Spleen (tissue), 11 donors: ENCODE results near the gene TMEM259. TPM values are rescaled to one million over a fixed set of nuclear protein-coding genes. Genes with fewer than 3 reads are reported as not detected.
A peak's percentile ranks its signal among the peaks of the same experiment; 100 is the strongest.

Experiments used
- DNase-seq: peaks from one replicate; pipeline ENCODE4 v3.0.0-alpha.2; 2020
- H3K27ac ChIP-seq, 8 donors: fragments of 200-600 bp; sonication (generic) in 7 of 8; 1 replicate in 4 of 8; 2 replicates in 4 of 8; pipeline versions ENCODE4 v1.5.0 to v1.8.0; 2016 to 2021; ENCODE audit warnings: inconsistent platforms in 4 of 8, mild to moderate bottlenecking in 4 of 8, moderate library complexity in 1 of 8
- H3K27me3 ChIP-seq, 7 donors: fragments of 200-600 bp; sonication (generic) in 6 of 7; replicated peaks in 1 of 7; 1 replicate in 4 of 7; 2 replicates in 3 of 7; pipeline versions ENCODE4 v1.5.0 to v1.8.0; 2016 to 2021; ENCODE audit warnings: inconsistent platforms in 3 of 7, mild to moderate bottlenecking in 1 of 7
- H3K36me3 ChIP-seq, 6 donors: fragments of 200-600 bp; sonication (generic) in 5 of 6; 1 replicate in 4 of 6; 2 replicates in 2 of 6; pipeline versions ENCODE4 v1.5.0 to v1.8.0; 2016 to 2021; ENCODE audit warnings: inconsistent platforms in 2 of 6
- H3K4me1 ChIP-seq, 6 donors: fragments of 200-600 bp; sonication (generic) in 5 of 6; 1 replicate in 3 of 6; 2 replicates in 3 of 6; pipeline versions ENCODE4 v1.5.0 to v1.8.0; 2016 to 2021; ENCODE audit warnings: inconsistent platforms in 3 of 6
- H3K4me3 ChIP-seq, 8 donors: fragments of 200-600 bp; sonication (generic) in 7 of 8; 1 replicate in 4 of 8; 2 replicates in 4 of 8; pipeline versions ENCODE4 v1.5.0 to v1.8.0; 2016 to 2021; ENCODE audit warnings: inconsistent platforms in 4 of 8, mild to moderate bottlenecking in 4 of 8, moderate library complexity in 2 of 8
- H3K9me3 ChIP-seq, 8 donors: fragments of 200-600 bp; sonication (generic) in 7 of 8; 1 replicate in 4 of 8; 2 replicates in 4 of 8; pipeline versions ENCODE4 v1.5.0 to v1.8.0; 2016 to 2021; ENCODE audit warnings: inconsistent platforms in 4 of 8
- POLR2A ChIP-seq, 3 donors: fragments of 450-650 bp; IDR thresholded peaks; one replicate each; pipeline ENCODE4 v1.5.1; 2017; ENCODE audit warnings: antibody characterized with exemption in 3 of 3, mild to moderate bottlenecking in 1 of 3
- POLR2AphosphoS5 ChIP-seq, 3 donors: sonication (generic); formaldehyde crosslinking; IDR thresholded peaks; one replicate each; pipeline ENCODE4 v1.5.1; 2017; ENCODE audit warnings: antibody characterized with exemption in 3 of 3
- WGBS, 5 donors: extraction: QIAGEN DNeasy Blood & Tissue Kit in 3 of 5; methylation state at CpG; one replicate each; pipeline versions ENCODE4 v1.1.5 to v1.1.7; 2013 to 2018; 5-methylcytosine and 5-hydroxymethylcytosine counted together
- intact Hi-C: fragments of 100-400 bp; cut with DNase I; formaldehyde crosslinking; loops from one replicate; pipeline ENCODE4 v1.15.0; 2023; ENCODE audit warnings: low total_unique reads
- polyA plus RNA-seq, 3 donors: library from polyadenylated mRNA; stranded (reverse); fragments of 200-250 nt; gene quantifications; one replicate each; pipeline ENCODE4 v1.2.1, GENCODE V29; 2013
- total RNA-seq, 7 donors: library from RNA; depleted of rRNA in 3 of 7; stranded (reverse); fragments of >200 nt in 3 of 7; fragmentation: NEBNext Ultra II Directional in 4 of 7; extraction: Animal tissue kit (Norgen Biotek cat#: 25700) in 4 of 7; gene quantifications; one replicate each; pipeline versions ENCODE4 v1.1.0 to v1.2.1, GENCODE V29; 2016 to 2021
- TF ChIP-seq, protein P1 (sequence below), 11 experiments: fragments of 200-600 bp in 7 of 11; fragments of 450-650 bp in 4 of 11; sonication (generic) in 4 of 11; IDR thresholded peaks in 8 of 11; conservative IDR thresholded peaks in 3 of 11; 1 replicate in 7 of 11; 2 replicates in 4 of 11; pipeline versions ENCODE4 v1.4.0 to v1.8.0; 2016 to 2021; ENCODE audit warnings: antibody characterized with exemption in 11 of 11, inconsistent platforms in 4 of 11, mild to moderate bottlenecking in 1 of 11
- donor health status: healthy with polysubstance abuse.
- donor health status: DM: no; HTN: no; CAD: no; lungs with moderate emphysema.
- donor health status: DM: no; HTN: no; CAD: no.
- donor health status: Bipolar disorder and iron deficiency.
- donor health status: healthy.
- donor health status: DM: no; HTN: no; CAD: no.
- donor health status: DM: yes; HTN: yes; CAD: no.

TMEM259 gene
- total and polyA plus RNA-seq, 10 donors, result 172 to 560 (median 241) TPM

DNA sequence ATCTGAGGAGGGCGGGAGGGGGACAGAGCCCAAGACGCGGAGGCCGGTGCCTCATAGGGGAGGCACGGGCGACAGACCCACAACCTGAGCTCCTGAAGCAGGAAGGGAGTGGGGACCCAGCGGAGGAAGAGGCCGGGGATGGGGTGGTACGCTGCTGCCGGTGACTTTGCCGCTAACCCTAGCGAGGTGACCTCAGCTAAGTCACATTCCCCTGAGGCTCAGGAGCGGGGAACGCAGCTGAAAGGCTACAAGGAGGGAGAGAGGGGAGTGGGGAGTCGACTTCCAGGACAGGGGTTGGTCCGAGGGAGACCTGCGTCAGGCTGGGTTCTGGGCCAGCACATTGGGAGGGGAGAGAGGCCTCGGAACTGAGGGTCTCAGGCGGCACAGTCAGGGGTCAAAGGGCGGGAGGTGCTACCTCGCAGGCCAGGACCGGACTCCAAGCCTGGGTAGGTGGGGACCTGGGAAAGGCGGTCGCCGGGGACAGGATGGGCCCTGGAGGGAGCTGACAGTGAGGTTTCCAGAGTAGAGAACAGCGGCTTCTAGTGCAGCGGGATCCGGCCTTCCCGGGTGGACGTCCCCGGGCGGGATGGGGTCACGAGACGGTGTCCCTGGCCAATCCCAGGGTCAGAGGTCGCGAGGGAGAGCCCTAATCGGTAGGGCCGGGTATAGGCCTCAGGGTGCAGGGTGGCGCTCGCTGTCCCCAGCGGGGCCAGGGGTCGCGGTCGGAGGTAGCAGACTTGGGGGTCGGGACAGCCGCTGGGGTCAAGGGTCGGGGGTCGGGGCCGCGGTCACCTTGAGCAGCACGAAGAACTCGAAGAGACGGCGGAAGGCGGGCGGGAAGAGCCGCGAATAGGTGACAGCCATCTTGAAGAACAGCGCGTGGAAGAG is 699 bp downstream of the TMEM259 start:
- DNase-seq, result peak; percentile 91
- WGBS, 5 donors, result 0 to 2% (median 1%) methylated on average over 44 to 60 of the region's 60 CpGs
- intact Hi-C loops, result loop anchor here (10.0 kb wide), 1 partner anchor 55 kb away; no protein-coding TSS in a partner anchor
- Histone ChIP-seq H3K27ac (peak overlapping the region; percentile 80 to 98 (median 96)), H3K9me3 (no peaks in the 10 kb centered on the region), H3K27me3 (no peaks in the 10 kb centered on the region), H3K4me1 (peaks cover 49 to 87% (median 69%) of the 10 kb centered on the region in 6 donors), H3K36me3 (peaks cover 0 to 32% (median under 1%) of the 10 kb centered on the region in 6 donors), H3K4me3 (peak overlapping the region; percentile 61 to 91 (median 82))
- TF ChIP-seq, protein P1, sequence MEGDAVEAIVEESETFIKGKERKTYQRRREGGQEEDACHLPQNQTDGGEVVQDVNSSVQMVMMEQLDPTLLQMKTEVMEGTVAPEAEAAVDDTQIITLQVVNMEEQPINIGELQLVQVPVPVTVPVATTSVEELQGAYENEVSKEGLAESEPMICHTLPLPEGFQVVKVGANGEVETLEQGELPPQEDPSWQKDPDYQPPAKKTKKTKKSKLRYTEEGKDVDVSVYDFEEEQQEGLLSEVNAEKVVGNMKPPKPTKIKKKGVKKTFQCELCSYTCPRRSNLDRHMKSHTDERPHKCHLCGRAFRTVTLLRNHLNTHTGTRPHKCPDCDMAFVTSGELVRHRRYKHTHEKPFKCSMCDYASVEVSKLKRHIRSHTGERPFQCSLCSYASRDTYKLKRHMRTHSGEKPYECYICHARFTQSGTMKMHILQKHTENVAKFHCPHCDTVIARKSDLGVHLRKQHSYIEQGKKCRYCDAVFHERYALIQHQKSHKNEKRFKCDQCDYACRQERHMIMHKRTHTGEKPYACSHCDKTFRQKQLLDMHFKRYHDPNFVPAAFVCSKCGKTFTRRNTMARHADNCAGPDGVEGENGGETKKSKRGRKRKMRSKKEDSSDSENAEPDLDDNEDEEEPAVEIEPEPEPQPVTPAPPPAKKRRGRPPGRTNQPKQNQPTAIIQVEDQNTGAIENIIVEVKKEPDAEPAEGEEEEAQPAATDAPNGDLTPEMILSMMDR (IDR thresholded peaks at IDR 0.05 in 8 of 11, conservative IDR thresholded peaks at IDR 0.05 in 3 of 11), result no peak
- TF ChIP-seq POLR2AphosphoS5 (IDR thresholded peaks at IDR 0.05) (no peak), POLR2A (IDR thresholded peaks at IDR 0.05) (no peak)

DNA sequence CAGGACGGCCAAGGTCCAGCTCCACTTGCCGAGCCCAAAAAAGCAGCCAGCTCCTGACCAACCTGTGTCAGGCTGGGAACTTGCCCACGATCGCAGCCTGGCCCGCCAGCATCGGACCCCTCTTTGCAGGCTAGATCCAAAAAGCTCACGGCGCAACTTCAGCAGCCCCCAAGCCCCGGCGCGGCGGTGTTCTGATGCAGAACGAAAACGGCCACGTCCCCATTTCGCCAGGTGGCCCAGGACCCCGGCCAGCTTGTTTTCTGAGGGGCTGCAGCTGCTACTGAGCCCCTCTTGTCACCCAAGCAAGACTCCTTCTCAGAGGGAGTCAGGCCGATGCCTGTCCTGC is 1.3 kb downstream of the TMEM259 start:
- intact Hi-C loops, result no loop called here
- Histone ChIP-seq H3K9me3 (no peaks in the 10 kb centered on the region), H3K4me1 (peaks cover 55 to 87% (median 75%) of the 10 kb centered on the region in 6 donors), H3K4me3 (peak overlapping the region; percentile 61 to 91 (median 82)), H3K27me3 (no peaks in the 10 kb centered on the region), H3K27ac (peak overlapping the region in 6 of 8 donors; percentile 93 to 98 (median 96)), H3K36me3 (peaks cover 0 to 38% (median 5%) of the 10 kb centered on the region in 6 donors)
- TF ChIP-seq, protein P1 (IDR thresholded peaks at IDR 0.05 in 8 of 11, conservative IDR thresholded peaks at IDR 0.05 in 3 of 11), result no peak
- TF ChIP-seq POLR2A (IDR thresholded peaks at IDR 0.05), result no peak
- TF ChIP-seq POLR2AphosphoS5 (IDR thresholded peaks at IDR 0.05), result peak in 1 of 3 donors; percentile 1
- WGBS, 5 donors, result 40 to 68% (median 65%) methylated on average over 1 to 18 of the region's 18 CpGs
- peak; percentile 86 for DNase-seq

- peak in 1 of 3 donors; percentile 20 for TF ChIP-seq POLR2AphosphoS5 (IDR thresholded peaks at IDR 0.05)
- TF ChIP-seq, protein P1 (IDR thresholded peaks at IDR 0.05 in 8 of 11, conservative IDR thresholded peaks at IDR 0.05 in 3 of 11), result no peak
- intact Hi-C loops, result no loop called here
- WGBS, 5 donors, result 56 to 75% (median 69%) methylated on average over 11 to 17 of the region's 17 CpGs
- H3K27ac ChIP-seq, result peak overlapping the region in 6 of 8 donors; percentile 93 to 98 (median 96)
- peaks cover 0 to 43% (median 9%) of the 10 kb centered on the region in 6 donors for H3K36me3 ChIP-seq
- no peaks in the 10 kb centered on the region for H3K9me3 ChIP-seq
- peaks cover 58 to 92% (median 80%) of the 10 kb centered on the region in 6 donors for H3K4me1 ChIP-seq
- peak overlapping the region; percentile 61 to 91 (median 82) for H3K4me3 ChIP-seq
- H3K27me3 ChIP-seq, result no peaks in the 10 kb centered on the region
- peak; percentile 78 for DNase-seq
These were observed 1.8 kb downstream of the TMEM259 start for GRCh38 chr19:1018932-1019615.
